ENCODE results near the gene RMI1. TPM values are rescaled to one million over a fixed set of nuclear protein-coding genes. Genes with fewer than 3 reads are reported as not detected.

Gene RMI1
- polyA plus RNA-seq, 1 donor (not counting 4 experiments of a cell fraction or from before 2014, with no cell fraction given), result 3.6 TPM

- H3K27me3 ChIP-seq (ENCODE audit: control insufficient read depth, extremely low read depth, insufficient read depth, low read length), result no peaks in the 10 kb centered on the region
- no peaks in the 10 kb centered on the region for H3K9me3 ChIP-seq (ENCODE audit: control insufficient read depth, low read depth, low read length)
- H2AFZ ChIP-seq (ENCODE audit: control insufficient read depth, low read length), result no peak overlapping the region
- H3K4me3 ChIP-seq (ENCODE audit: control insufficient read depth in 2 of 3, extremely low read depth in 1 of 3, insufficient read depth in 2 of 3, low read depth in 1 of 3, low read length in 3 of 3), result no peak overlapping the region
- peaks cover 0 to 3% of the 10 kb centered on the region in 2 experiments for H3K36me3 ChIP-seq (ENCODE audit: control insufficient read depth in 2 of 2, extremely low read depth in 1 of 2, insufficient read depth in 2 of 2, low read length in 2 of 2)
- no peaks in the 10 kb centered on the region for H4K20me1 ChIP-seq (ENCODE audit: control insufficient read depth, extremely low read depth, insufficient read depth, low read length)
- peaks cover 3% of the 10 kb centered on the region for H3K79me2 ChIP-seq (ENCODE audit: control insufficient read depth, insufficient read depth, low read length)
- H3K27ac ChIP-seq (ENCODE audit: control insufficient read depth, insufficient read depth, low read length), result no peak overlapping the region
- no peak for TF ChIP-seq EZH2 (IDR thresholded peaks at IDR 0.05; ENCODE audit: low read length)
- TF ChIP-seq, protein P1, sequence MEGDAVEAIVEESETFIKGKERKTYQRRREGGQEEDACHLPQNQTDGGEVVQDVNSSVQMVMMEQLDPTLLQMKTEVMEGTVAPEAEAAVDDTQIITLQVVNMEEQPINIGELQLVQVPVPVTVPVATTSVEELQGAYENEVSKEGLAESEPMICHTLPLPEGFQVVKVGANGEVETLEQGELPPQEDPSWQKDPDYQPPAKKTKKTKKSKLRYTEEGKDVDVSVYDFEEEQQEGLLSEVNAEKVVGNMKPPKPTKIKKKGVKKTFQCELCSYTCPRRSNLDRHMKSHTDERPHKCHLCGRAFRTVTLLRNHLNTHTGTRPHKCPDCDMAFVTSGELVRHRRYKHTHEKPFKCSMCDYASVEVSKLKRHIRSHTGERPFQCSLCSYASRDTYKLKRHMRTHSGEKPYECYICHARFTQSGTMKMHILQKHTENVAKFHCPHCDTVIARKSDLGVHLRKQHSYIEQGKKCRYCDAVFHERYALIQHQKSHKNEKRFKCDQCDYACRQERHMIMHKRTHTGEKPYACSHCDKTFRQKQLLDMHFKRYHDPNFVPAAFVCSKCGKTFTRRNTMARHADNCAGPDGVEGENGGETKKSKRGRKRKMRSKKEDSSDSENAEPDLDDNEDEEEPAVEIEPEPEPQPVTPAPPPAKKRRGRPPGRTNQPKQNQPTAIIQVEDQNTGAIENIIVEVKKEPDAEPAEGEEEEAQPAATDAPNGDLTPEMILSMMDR (optimal IDR thresholded peaks at IDR 0.05 in 1 of 3, IDR thresholded peaks at IDR 0.05 in 1 of 3, conservative IDR thresholded peaks at IDR 0.05 in 1 of 3; ENCODE audit: extremely low read depth in 1 of 3, insufficient read depth in 2 of 3, low read length in 3 of 3), result no peak
- H3K4me2 ChIP-seq (ENCODE audit: control insufficient read depth, extremely low read depth, insufficient read depth, low read depth, low read length), result no peak overlapping the region
- H3K4me1 ChIP-seq (ENCODE audit: control insufficient read depth, extremely low read depth, insufficient read depth, low read length), result peaks cover 5% of the 10 kb centered on the region
- no peak for FAIRE-seq
- no peak overlapping the region for H3K9ac ChIP-seq (ENCODE audit: control insufficient read depth, extremely low read depth, insufficient read depth, low read length)
- H3K9me1 ChIP-seq (ENCODE audit: control insufficient read depth, extremely low read depth, insufficient read depth, low read length), result no peaks in the 10 kb centered on the region
- no peak for DNase-seq (ENCODE audit: low read depth, low spot score)
- dilution Hi-C loops (cut with MboI; ENCODE audit: extremely low pct_ligation_motif_present, low sequenced_read_pairs), result no loop called here
Observed at GRCh38 chr9:84000186-84000585, 19.6 kb downstream of the RMI1 start.

GRCh38 chr9:84001621-84002020 is 21.0 kb downstream of the RMI1 start:
- no peak for FAIRE-seq
- dilution Hi-C loops (cut with MboI; ENCODE audit: extremely low pct_ligation_motif_present, low sequenced_read_pairs), result no loop called here

More at GRCh38 chr9:84001621-84002020, 21.0 kb downstream of the RMI1 start:
- no peak for TF ChIP-seq EZH2 (IDR thresholded peaks at IDR 0.05; ENCODE audit: low read length)
- TF ChIP-seq, protein P1 (optimal IDR thresholded peaks at IDR 0.05 in 1 of 3, IDR thresholded peaks at IDR 0.05 in 1 of 3, conservative IDR thresholded peaks at IDR 0.05 in 1 of 3; ENCODE audit: extremely low read depth in 1 of 3, insufficient read depth in 2 of 3, low read length in 3 of 3), result no peak
- no peaks in the 10 kb centered on the region for H4K20me1 ChIP-seq (ENCODE audit: control insufficient read depth, extremely low read depth, insufficient read depth, low read length)
- no peak overlapping the region for H3K4me3 ChIP-seq (ENCODE audit: control insufficient read depth in 2 of 3, extremely low read depth in 1 of 3, insufficient read depth in 2 of 3, low read depth in 1 of 3, low read length in 3 of 3)
- no peak for DNase-seq (ENCODE audit: low read depth, low spot score)
- H3K4me1 ChIP-seq (ENCODE audit: control insufficient read depth, extremely low read depth, insufficient read depth, low read length), result peaks cover 5% of the 10 kb centered on the region
- H2AFZ ChIP-seq (ENCODE audit: control insufficient read depth, low read length), result no peak overlapping the region
- no peaks in the 10 kb centered on the region for H3K9me3 ChIP-seq (ENCODE audit: control insufficient read depth, low read depth, low read length)
- no peak overlapping the region for H3K4me2 ChIP-seq (ENCODE audit: control insufficient read depth, extremely low read depth, insufficient read depth, low read depth, low read length)
- H3K27ac ChIP-seq (ENCODE audit: control insufficient read depth, insufficient read depth, low read length), result no peak overlapping the region
- no peaks in the 10 kb centered on the region for H3K79me2 ChIP-seq (ENCODE audit: control insufficient read depth, insufficient read depth, low read length)
- no peaks in the 10 kb centered on the region for H3K27me3 ChIP-seq (ENCODE audit: control insufficient read depth, extremely low read depth, insufficient read depth, low read length)
- H3K36me3 ChIP-seq (ENCODE audit: control insufficient read depth in 2 of 2, extremely low read depth in 1 of 2, insufficient read depth in 2 of 2, low read length in 2 of 2), result peaks cover 0 to 3% of the 10 kb centered on the region in 2 experiments
- H3K9me1 ChIP-seq (ENCODE audit: control insufficient read depth, extremely low read depth, insufficient read depth, low read length), result no peaks in the 10 kb centered on the region
- H3K9ac ChIP-seq (ENCODE audit: control insufficient read depth, extremely low read depth, insufficient read depth, low read length), result no peak overlapping the region

All from keratinocyte (primary cell).